Left renal cortex interstitium (tissue), 4 donors: ENCODE measurements around the gene NINJ1. TPM values are rescaled to one million over a fixed set of nuclear protein-coding genes. Genes with fewer than 3 reads are reported as not detected.

Experiments
- polyA plus RNA-seq, 4 donors: library from polyadenylated mRNA; unstranded; fragments of 120-200 nt; gene quantifications; one replicate each; pipeline ENCODE4 v1.2.1, GENCODE V29; 2013; ENCODE audit not compliant: insufficient read length in 4 of 4

The NINJ1 gene
- polyA plus RNA-seq, 4 donors, result 40.5 to 57.6 (median 50.8) TPM

Other genes with a start within 250 kb of the NINJ1 start
- gene FGD3, start 186.7 kb downstream of the NINJ1 start, polyA plus RNA-seq, result 1 to 10 TPM; 5.1 to 9.5 (median 6.4) TPM
- 10 to 100 TPM in 3 of 4 donors, 1 to 10 TPM in 1; 8.5 to 10.3 (median 10.2) TPM for gene SUSD3, start 75.5 kb downstream of the NINJ1 start, polyA plus RNA-seq
- gene CARD19, start 38.0 kb downstream of the NINJ1 start, polyA plus RNA-seq, result 10 to 100 TPM; 19.6 to 25.8 (median 24.1) TPM
- gene WNK2, start 49.9 kb upstream of the NINJ1 start, polyA plus RNA-seq, result 10 to 100 TPM; 14.6 to 34.7 (median 27.1) TPM